ENCODE results near the gene GALNTL6.

The GALNTL6 gene

DNA sequence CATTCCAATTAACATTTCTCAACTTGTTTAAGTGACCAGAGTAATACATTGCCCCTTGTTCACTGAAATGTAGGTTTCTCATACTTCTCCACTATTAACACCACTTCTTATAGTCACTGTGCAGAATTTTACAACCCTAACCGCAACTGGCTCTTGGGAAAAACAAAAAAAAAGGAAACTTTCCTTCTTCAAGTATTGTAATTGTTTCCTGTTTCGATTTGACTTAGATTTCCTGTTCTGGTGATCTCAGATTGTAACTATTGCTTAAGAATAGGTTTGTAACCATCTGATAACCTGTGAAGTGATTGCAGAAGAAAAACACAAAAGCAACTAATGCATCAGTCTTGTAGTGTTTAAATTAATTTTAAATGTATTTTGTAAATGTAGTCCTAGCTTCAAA lies 760.7 kb downstream of the GALNTL6 start:
- no peak for DNase-seq

DNA sequence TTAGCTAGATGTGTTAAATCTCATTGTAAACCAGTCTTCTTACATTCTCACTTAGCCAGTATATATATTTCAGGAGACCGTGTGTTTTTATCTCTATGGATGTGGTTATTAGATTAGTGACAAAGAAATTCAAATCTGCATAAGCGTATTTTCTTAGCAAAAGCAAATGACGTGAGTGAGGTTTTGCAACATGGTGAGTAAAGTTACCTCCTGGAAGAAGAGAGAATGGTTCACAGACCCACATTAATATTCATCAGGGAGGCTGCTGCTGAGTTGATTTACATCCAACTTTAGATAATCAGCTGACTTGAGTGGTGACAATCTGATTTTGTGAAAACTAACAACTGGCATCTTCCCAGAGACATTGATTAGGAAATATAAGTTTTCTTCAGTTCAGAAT lies 765.5 kb downstream of the GALNTL6 start:
- DNase-seq: no peak

DNA sequence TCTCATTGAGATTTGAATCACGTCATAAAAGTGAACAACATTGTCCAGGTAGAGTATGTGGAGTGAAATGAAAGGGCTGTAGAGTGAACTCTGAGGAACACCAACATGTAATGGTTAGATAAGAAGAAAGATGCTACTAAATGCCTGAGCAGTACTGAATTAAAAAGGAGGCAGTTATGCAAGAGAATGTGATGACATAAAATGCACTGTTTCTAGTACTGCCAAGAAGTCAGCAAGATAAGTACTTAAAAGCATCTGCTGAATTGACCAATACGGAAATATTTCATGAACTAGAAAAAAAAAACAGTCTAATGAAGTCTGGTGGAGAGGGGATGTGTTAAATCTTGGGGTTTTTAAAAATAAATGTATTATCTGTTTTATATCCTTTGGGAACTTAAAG lies 771.6 kb downstream of the GALNTL6 start:
- DNase-seq: no peak

DNA sequence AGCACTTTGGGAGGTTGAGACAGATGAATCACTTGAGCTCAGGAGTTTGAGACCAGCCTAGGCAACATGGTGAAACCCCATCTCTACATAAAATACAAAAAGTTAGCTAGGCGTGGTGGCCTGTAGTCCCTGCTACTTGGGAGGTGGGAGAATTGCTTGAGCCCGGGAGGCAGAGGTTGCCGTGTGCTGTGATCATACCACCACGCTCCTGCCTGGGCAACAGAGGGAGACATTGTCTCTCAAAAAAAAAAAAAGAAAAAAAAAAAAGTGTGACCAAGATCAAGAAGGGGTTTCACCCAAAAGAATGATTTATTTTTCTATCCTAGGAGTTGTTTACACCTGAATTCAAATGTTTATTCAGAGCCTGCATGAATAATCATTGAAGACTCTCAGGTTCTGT lies 783.0 kb downstream of the GALNTL6 start:
- no peak for DNase-seq

DNA sequence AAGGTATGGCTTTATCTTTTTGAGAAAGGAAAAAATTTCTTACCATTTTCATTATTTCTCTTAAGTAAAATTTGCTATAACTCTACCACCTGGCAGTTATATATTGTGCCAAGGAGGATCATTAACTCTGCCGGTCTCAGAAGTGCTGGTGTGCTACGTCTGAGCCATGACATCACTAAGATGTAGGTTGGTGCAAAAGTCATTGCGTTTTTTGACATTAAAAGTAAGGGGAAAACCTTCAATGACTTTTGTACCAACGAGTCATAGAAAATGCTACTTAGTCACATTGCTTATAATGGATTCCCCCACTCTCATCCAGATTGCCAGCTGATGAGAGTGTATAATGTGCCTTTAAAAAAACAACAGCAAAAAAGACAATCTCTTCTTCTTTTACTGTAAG lies 786.4 kb downstream of the GALNTL6 start:
- no peak for DNase-seq

DNA sequence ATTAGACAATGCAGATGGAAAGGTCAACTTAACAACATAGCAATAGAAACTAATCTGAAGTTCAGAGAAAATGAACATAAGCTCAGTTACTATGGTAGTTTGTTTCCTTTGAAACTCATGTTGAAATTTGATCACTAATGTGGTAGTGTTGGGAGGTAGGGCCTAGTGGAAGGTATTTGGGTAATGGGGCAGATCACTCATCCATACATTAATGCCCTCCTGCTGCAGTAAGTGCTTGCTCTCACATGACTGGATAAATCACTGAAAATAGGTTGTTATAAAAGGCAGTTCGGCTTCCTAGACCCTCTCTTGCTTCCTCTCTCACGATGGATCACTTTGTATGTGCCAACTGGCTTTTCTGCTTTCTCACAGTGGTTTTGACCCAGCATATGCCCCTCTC lies 788.0 kb downstream of the GALNTL6 start:
- no peak for DNase-seq

DNA sequence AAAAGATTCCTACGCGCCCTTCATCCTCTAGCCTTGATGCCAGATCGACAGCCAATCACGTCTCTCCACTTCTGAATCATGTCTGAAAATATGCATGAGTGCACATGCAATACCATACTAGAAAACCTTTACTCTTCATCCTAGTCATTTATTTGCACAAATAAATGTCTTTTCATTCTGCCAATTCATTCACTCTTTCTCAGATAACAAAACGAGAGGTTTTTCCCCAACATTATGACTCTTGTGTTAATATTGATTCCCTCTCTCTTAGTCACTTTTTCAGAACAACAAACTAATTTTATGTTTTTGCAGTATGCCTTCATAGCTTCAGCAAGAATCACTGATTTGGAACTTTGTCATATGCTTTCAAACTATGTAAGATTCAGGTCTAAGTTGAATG lies 806.0 kb downstream of the GALNTL6 start:
- no peak for DNase-seq

DNA sequence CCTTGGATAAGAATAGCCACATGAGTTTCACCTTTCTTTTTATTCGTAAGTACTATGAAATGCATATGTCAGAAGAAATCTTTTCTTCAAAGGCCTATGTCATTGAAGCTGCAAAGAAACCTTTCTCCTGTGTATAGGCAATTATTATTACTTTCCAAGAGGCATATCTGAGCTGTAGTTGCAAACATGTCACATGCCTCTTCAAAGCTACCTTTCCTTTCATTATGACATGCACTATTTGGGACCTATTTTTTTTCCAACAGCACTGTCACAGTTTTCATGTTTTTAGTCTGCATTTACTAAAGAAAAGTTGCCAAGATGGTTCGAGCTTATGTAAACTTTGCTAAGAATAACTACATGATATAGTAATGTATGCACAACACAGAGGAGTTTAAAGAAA lies 806.6 kb downstream of the GALNTL6 start:
- DNase-seq: no peak

DNA sequence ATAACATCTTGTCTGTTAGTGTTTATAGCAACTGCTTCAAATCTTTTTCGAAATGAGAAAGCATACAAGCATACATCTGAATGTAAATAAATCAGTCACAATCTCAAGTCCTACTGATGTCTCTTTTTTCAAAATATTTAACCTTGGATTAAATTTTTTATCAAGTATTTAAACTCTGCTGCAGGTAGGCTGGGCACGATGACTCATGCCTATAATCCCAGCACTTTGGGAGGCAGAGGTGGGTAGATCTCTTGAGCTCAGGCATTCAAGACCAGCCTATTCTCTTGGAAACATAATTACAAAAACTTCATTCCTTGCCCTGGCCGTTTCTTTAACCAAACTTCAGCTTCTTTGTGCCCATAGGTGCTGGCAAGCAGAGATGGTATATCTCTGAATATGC lies 815.1 kb downstream of the GALNTL6 start:
- DNase-seq: no peak

DNA sequence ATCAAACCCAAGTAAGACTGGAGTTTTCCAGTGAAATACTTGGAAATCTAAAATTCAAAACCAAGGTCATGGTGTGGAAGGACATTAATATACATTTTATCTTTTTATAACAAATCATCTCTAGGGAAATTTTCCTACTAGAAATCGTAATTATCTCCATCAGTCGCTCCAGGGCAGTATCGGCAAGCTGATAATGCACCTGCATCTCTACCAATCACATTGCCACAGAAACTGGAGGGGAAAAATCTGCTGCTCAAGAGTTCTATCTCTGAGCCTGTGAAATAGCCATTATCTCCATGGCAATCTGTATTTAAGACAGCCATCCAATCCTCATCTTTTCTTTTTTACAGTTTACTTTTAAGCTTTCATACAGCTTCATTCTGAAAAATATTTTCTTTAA lies 817.1 kb downstream of the GALNTL6 start:
- no peak for DNase-seq

DNA sequence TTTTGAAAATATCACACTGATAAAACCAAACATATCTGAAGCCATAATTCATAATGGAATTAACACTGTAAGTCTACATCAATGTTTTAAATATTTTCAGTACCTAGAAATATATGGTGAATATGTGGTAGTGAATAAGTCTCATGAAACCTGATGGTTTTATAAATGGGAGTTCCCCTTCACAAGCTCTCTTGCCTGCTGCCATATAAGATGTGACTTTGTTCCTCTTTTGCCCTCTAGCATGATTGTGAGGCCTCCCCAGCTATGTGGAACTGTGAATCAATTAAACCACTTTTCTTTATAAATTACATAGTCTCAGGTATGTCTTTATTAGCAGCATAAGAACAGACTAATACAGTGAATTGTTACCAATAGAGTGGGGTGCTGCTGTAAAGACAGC lies 818.6 kb downstream of the GALNTL6 start:
- no peak for DNase-seq

DNA sequence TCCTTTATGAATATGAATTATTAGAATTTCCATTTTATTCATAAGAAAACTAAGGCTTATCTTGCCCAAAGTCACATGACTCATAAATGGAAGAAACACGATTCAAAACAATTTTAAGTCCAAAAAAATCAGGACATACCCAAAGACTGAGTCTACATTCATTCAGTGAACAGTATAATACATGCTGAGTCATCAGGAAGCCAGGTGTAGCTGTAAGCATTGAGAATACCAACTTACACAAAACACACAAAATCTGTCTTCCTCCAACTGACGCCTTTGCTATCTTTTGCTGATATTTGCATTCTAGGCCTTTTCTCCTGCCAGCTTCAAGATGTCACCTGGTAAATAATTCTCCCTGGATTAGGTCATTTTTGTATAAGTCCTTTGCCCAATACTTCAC lies 835.3 kb downstream of the GALNTL6 start:
- DNase-seq: no peak

DNA sequence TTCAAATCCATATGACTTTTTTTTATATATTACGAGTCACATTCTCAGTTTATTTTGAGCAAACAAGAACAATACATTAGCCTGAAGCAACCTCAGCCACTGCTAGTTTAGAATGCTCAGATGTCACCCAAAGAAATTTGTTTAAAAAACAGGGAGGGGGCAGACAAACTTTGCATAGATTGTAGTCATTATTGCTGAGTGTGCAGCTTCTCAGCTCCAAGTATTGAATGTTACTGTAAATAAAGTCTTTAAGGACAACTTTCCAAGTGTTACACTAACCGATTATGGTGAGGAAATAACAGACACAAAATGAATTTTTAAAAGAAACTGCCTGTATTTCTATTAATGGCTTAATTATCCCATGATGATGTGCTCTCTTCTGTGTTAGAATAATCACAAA lies 835.9 kb downstream of the GALNTL6 start:
- DNase-seq: no peak

DNA sequence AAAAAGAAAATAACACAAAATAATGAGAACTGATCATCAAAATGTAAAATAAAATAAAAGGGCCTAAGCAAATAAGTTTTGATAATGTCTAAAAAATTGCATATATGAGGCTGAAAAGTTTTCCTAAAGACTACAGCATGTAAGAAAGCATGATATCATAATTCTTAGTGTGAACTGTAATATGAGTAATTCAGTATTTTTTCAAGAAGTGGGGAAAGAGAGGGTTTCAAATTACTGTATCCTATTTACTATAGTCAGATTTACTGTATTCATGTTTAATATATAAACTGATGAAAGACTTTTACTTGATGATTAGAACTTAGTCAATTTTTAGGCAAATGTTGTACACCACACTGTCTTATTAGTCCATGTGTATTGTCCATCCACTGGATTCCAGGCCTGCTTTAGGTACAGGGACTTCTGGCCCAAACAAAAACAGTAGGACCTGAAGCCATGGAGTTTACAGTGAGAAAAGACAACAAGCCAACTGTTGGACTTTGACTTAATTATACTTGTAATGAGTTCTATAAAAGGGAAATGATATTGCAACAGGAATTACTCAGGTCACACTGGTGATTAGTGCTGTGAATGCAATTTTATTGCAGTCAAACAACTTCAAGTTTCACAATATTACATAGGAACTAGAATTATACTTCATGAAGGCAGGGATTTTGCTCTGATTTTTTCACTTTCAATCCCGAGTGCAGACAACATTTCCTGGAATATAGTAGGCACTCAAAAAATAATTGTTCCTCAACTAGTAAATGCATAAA lies 837.7 kb downstream of the GALNTL6 start:
- DNase-seq: no peak

DNA sequence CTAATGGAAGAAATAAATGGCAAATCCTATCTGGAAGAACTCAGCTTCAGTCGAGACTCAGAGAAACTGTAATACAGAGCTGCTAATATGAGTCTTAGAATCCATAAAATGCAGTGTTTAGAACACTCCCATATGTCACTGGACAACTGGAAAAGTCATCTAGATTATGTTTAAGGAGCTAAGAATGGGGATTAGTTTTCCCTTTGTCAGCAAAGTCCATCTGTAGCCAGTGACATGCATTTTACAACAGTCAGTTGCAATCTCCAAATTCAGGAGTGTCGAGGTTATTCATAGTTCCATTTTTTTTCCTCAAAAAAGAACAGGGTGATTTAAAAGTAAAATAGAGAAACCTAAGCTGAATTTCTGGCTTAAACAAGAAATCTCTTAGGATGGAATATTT lies 838.8 kb downstream of the GALNTL6 start:
- DNase-seq: no peak

DNA sequence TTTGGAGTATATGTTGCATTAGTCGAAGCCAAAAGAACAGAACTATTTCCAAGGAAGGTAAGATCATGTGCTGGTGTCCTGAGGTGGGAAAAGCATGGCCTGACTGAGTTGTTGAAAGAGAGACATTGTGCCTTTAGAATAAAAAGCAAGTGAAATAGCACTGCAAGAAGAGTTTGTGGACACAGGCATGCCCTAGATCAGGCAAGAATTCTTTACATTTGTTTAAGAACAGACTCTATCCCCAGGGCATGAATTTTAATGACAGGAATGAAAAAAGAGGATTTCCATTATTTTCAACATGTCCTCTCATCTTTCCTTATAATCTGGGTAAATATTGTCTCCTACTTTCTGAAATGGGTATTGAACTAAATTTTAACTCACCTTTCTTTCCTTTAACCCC lies 839.2 kb downstream of the GALNTL6 start:
- no peak for DNase-seq

DNA sequence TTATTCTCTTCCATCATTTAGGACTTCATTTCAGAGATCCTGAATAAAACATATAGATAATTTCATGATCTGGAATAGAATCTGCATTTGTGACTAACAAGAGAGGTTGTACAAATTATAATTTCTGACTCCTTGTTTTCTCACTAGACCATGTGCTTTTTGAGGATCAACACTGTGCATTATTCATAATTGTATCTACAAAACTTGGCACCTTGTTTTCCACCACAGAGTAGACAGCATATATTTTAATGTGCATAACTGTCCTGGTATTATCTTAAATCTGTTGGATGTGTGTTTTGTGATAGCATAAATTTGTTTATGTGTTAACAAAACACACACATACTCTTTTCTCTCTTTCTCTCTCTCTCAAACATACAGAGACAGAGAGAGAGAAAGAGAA lies 840.5 kb downstream of the GALNTL6 start:
- no peak for DNase-seq

DNA sequence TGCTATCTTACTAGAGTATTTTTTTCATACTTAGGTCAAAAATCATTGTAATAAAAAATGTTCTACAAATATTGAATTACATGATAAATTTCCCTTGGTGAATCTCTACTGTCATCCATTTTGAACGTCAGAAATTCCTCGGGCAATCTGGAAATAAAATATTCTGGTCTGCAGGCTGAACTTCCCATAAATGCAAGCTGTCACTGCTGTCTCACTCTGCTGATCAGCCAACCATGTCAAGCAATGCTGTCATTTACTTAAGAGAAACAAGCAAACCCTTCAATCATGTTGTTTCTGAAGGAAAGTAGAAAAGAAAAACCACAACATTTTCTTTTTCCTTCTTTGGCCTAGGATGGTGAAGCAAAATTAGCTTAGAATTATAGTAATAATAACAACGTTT lies 841.3 kb downstream of the GALNTL6 start:
- DNase-seq: no peak

DNA sequence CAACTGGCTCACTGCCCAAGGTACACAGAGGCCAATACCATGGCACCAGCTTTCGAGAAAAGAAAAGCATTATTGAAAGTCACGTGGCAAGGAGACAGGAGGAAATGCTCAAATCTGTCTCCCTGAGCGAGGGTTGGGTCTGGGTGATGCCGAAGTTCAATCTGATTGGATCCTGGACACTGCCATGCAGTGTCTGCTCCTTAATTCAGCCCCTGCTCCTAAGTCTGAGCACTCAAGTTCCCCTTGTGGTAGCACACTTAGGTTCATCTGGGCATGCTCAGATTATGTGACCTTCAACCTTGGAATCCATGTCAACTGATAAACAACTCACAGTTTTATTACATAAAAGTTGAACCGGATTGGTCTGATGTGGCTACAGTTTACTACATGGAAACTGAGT lies 842.9 kb downstream of the GALNTL6 start:
- DNase-seq: no peak

DNA sequence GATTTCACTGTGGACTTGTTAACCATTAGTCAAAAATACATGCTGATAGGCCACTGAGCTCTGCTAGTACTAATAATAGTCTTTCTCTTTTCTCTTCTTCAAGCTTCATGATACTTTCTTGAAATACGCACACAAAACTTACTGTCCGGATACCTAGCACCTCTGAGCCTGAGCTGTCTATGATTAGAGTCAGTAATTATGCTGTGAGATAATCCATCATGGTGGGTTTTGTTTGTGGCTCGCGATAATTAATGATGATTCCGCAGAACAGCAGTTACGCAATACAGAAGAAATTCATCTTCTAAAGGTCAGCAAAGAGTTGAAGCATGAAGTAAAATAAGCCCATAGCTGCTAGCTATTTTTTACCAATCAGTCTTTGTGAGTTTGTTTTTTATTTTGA lies 843.9 kb downstream of the GALNTL6 start:
- DNase-seq: no peak

DNA sequence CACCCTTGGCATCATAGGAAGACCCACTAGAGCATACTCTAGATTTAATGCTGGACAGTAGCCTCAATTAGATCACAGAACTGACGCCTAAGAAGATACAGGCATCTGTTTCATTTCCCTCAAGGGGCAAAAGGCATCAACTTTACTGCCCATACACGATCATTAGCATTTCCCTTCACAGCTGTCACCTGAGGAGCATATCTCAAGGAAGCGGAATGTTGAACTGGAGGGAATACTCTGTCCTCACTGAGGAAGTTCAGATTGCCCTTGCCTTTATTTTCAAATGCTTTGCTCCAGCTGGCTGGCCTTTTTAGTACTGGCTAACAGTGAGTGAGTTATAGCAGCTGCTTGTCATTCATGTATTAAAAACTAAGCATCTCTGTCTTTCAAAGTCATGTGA lies 847.0 kb downstream of the GALNTL6 start:
- no peak for DNase-seq

DNA sequence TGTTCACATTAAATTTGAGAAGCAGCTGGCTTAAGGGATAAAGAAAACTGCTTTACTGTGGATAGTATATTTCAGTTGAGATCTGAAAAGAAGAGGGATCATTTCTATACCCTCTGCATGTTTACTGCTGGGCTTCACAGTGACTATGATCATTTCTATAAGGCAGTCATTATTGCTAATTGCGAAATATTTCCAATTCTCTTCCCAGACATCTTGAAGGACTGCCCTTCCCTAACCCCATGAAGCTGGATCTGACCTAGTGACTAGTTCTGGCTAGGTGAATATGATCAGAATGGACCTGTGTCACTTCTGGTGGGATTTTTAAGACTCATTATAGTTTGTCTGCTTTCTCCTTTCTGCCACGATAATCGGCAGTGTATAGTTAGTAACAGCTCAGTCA lies 848.9 kb downstream of the GALNTL6 start:
- DNase-seq: no peak

DNA sequence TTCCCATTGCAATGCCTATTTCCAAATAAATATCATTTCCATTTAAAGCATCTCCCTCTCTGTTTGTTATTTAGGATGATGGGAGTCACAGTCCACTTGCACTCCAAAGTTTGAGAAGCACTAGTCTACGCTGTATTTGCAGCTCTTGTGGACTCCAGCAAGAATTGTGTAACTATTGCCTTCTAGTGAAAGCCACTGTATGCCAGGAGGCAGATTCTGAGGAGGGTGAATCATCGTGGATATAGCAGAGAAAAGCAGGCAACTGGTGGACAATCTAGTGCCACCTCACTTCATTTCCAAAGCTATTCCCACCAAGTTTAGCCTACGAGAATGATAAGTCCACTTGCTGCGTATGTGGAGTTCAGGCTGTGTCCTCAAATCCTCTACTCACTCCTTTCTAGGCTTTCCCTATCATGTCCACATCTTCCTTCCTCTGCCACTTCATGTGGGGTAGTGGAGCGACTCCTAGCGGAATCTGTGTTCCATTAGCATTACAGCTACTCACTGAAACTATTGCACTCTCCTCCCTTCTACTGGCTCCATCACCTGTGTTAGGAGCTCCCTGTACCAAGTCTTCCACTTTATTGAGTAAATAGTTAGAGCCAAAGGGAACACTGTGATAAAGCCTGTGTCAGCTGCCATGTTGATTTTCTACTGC lies 853.6 kb downstream of the GALNTL6 start:
- no peak for DNase-seq

DNA sequence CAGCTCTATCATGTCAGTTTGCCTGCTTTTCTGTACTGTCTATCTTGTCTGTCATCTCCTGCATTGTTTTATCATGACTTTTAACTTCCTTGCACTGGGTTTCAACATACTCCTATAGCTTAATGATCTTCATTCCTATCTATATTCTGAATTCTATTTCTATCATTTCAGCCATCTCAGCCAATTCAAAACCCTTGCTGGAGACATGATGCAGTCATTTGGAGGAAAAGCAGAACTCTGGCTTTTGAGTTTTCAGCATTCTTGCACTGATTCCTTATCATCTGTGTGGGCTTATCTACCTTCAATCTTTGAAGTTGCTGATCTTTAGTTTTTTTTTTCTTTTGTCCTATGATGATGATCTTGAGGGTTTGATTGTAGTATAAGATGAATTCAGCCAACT lies 861.6 kb downstream of the GALNTL6 start:
- no peak for DNase-seq

DNA sequence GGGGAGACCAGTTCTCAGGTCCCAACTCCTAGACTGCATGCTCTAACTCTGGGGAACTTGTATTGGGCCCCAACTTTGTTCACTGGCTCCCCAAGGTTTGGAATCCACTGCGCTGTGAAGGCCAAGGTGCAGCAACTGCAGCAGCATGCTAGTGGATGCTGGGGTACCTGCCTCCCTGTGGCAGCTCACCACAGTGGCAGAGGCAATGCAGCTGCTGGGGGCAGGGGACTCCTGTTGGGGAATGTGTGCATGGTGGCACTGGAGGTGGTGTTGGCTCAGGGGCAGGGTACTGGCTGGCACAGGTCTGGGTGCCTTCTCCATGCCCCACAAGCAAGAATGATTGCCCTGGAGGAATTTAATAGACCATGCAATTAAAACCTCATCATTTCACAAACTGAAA lies 862.0 kb downstream of the GALNTL6 start:
- DNase-seq: no peak
